Testis (tissue), 2 donors: ENCODE data around the gene TEAD2.

Source experiments
- POLR2A ChIP-seq: fragments of 450-650 bp; IDR thresholded peaks from one replicate; pipeline ENCODE4 v1.6.1; 2017; ENCODE audit warnings: antibody characterized with exemption, mild to moderate bottlenecking, moderate library complexity
- TF ChIP-seq, protein P1 (sequence below), 3 experiments: fragments of 450-650 bp in 2 of 3; fragments of 200-600 bp in 1 of 3; sonication (generic) in 1 of 3; IDR thresholded peaks; one replicate each; pipeline ENCODE4 v1.5.1; 2016 to 2019; ENCODE audit warnings: antibody characterized with exemption in 3 of 3, mild to moderate bottlenecking in 2 of 3, moderate library complexity in 1 of 3

DNA sequence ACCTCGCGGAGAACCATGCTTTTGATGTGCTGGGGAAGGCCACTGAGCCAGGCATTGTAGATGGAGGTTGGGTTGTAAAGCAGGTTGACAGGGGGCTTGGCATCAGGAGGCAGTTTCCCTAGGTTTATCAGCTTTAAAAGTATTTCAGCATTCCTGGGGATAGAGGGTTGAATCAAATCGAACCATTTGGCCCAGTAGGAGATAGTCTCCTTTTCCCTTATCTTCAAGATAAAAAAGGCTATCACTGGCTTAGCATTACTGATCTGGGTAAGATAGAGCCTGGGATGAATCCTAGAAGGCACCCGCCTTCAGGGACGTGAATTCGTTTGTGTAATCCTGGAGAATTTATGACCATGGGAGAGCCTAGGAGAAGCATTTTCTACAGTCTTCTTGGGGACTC lies 67.8 kb downstream of the TEAD2 start:
- TF ChIP-seq, protein P1, sequence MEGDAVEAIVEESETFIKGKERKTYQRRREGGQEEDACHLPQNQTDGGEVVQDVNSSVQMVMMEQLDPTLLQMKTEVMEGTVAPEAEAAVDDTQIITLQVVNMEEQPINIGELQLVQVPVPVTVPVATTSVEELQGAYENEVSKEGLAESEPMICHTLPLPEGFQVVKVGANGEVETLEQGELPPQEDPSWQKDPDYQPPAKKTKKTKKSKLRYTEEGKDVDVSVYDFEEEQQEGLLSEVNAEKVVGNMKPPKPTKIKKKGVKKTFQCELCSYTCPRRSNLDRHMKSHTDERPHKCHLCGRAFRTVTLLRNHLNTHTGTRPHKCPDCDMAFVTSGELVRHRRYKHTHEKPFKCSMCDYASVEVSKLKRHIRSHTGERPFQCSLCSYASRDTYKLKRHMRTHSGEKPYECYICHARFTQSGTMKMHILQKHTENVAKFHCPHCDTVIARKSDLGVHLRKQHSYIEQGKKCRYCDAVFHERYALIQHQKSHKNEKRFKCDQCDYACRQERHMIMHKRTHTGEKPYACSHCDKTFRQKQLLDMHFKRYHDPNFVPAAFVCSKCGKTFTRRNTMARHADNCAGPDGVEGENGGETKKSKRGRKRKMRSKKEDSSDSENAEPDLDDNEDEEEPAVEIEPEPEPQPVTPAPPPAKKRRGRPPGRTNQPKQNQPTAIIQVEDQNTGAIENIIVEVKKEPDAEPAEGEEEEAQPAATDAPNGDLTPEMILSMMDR (IDR thresholded peaks at IDR 0.05): no peak
- no peak for TF ChIP-seq POLR2A
